ENCODE results near the gene LRP2.
"Not testable (repeated sequence)": the region's sequence is repeated elsewhere in the genome, so short reads cannot be mapped to it uniquely, and the experiment has no call there.

LRP2 gene

DNA sequence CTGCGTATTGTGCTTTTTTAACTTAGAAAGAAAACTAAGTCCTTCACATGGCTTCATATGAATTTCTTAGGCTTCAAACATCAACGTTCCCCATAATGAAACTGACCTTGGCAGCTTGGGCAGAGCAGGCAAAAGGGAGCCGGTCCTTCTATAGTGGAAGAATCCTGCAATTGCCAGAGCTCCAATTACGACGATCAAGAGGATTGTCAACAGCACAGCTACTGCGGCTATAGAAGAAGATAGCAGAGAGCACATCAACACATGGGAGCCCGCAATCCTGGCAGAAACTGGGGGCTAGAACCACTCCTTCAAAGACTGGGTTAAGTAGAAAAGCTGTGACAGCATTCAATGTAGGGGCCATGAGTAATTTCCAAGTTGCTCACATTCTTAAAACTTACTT lies 223.2 kb downstream of the LRP2 start:
- TF ChIP-seq EZH2 (IDR thresholded peaks at IDR 0.05; ENCODE audit: borderline replicate concordance, low read depth, low read length, severe bottlenecking), result no peak
- TF ChIP-seq, protein P1, sequence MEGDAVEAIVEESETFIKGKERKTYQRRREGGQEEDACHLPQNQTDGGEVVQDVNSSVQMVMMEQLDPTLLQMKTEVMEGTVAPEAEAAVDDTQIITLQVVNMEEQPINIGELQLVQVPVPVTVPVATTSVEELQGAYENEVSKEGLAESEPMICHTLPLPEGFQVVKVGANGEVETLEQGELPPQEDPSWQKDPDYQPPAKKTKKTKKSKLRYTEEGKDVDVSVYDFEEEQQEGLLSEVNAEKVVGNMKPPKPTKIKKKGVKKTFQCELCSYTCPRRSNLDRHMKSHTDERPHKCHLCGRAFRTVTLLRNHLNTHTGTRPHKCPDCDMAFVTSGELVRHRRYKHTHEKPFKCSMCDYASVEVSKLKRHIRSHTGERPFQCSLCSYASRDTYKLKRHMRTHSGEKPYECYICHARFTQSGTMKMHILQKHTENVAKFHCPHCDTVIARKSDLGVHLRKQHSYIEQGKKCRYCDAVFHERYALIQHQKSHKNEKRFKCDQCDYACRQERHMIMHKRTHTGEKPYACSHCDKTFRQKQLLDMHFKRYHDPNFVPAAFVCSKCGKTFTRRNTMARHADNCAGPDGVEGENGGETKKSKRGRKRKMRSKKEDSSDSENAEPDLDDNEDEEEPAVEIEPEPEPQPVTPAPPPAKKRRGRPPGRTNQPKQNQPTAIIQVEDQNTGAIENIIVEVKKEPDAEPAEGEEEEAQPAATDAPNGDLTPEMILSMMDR (IDR thresholded peaks at IDR 0.05; ENCODE audit: borderline replicate concordance, extremely low read depth, low read length, poor library complexity, severe bottlenecking), result no peak
- DNase-seq (no peak), ATAC-seq (ENCODE audit: insufficient read depth, low read depth) (no peak)
- Histone ChIP-seq H2AFZ (ENCODE audit: low read depth, low read length) (no peak overlapping the region), H4K20me1 (ENCODE audit: insufficient read depth, low read length) (no peaks in the 10 kb centered on the region), H3K27ac (ENCODE audit: low read length) (no peak overlapping the region), H3K4me1 (ENCODE audit: insufficient read depth, low read length) (no peaks in the 10 kb centered on the region), H3K4me2 (ENCODE audit: insufficient read depth, low read length) (no peak overlapping the region), H3K79me2 (ENCODE audit: insufficient read depth, low read length) (no peaks in the 10 kb centered on the region), H3K36me3 (ENCODE audit: insufficient read depth, low read length) (no peaks in the 10 kb centered on the region), H3K4me3 (ENCODE audit: low read depth in 1 of 2, low read length in 2 of 2) (no peak overlapping the region), H3K27me3 (ENCODE audit: insufficient read depth, low read length, poor library complexity) (peaks cover 11% of the 10 kb centered on the region), H3K9ac (ENCODE audit: low read depth, low read length) (no peak overlapping the region), H3K9me3 (ENCODE audit: insufficient read depth, low read length, severe bottlenecking) (no peaks in the 10 kb centered on the region)

DNA sequence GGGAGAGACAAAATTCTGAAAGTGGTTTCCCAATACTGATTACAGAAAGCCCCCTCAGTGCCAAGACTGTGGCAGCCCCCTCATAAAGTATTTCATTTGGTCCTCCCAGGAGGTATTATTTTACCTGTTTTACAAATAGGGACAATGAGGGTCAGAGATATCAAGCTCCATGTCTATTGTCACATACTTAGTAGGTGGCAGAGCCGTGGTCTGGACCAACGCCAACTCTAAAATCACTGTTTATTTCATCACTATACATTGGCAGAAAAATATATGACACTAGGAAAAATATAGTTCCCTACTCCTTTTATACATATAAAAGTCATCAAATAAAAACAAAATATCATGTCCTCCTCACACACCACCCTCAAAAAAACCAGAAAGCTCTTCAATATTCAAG lies 224.4 kb downstream of the LRP2 start:
- Histone ChIP-seq H4K20me1 (ENCODE audit: insufficient read depth, low read length) (no peaks in the 10 kb centered on the region), H3K9ac (ENCODE audit: low read depth, low read length) (no peak overlapping the region), H3K27ac (ENCODE audit: low read length) (no peak overlapping the region), H3K4me2 (ENCODE audit: insufficient read depth, low read length) (no peak overlapping the region), H2AFZ (ENCODE audit: low read depth, low read length) (no peak overlapping the region), H3K36me3 (ENCODE audit: insufficient read depth, low read length) (no peaks in the 10 kb centered on the region), H3K9me3 (ENCODE audit: insufficient read depth, low read length, severe bottlenecking) (no peaks in the 10 kb centered on the region), H3K27me3 (ENCODE audit: insufficient read depth, low read length, poor library complexity) (peaks cover 11% of the 10 kb centered on the region), H3K4me3 (ENCODE audit: low read depth in 1 of 2, low read length in 2 of 2) (no peak overlapping the region), H3K79me2 (ENCODE audit: insufficient read depth, low read length) (no peaks in the 10 kb centered on the region), H3K4me1 (ENCODE audit: insufficient read depth, low read length) (no peaks in the 10 kb centered on the region)
- no peak for TF ChIP-seq EZH2 (IDR thresholded peaks at IDR 0.05; ENCODE audit: borderline replicate concordance, low read depth, low read length, severe bottlenecking)
- TF ChIP-seq, protein P1 (IDR thresholded peaks at IDR 0.05; ENCODE audit: borderline replicate concordance, extremely low read depth, low read length, poor library complexity, severe bottlenecking), result no peak
- DNase-seq, result no peak
- ATAC-seq (ENCODE audit: insufficient read depth, low read depth), result no peak

GRCh38 chr2:169136885-169137534 lies 225.3 kb downstream of the LRP2 start:
- Histone ChIP-seq H2AFZ (ENCODE audit: low read depth, low read length) (no peak overlapping the region), H3K4me1 (ENCODE audit: insufficient read depth, low read length) (no peaks in the 10 kb centered on the region), H3K36me3 (ENCODE audit: insufficient read depth, low read length) (no peaks in the 10 kb centered on the region), H3K9ac (ENCODE audit: low read depth, low read length) (no peak overlapping the region), H3K27ac (ENCODE audit: low read length) (no peak overlapping the region), H3K9me3 (ENCODE audit: insufficient read depth, low read length, severe bottlenecking) (no peaks in the 10 kb centered on the region), H4K20me1 (ENCODE audit: insufficient read depth, low read length) (no peaks in the 10 kb centered on the region), H3K4me3 (ENCODE audit: low read depth in 1 of 2, low read length in 2 of 2) (no peak overlapping the region), H3K27me3 (ENCODE audit: insufficient read depth, low read length, poor library complexity) (peaks cover 11% of the 10 kb centered on the region), H3K4me2 (ENCODE audit: insufficient read depth, low read length) (no peak overlapping the region), H3K79me2 (ENCODE audit: insufficient read depth, low read length) (no peaks in the 10 kb centered on the region)
- TF ChIP-seq, protein P1 (IDR thresholded peaks at IDR 0.05; ENCODE audit: borderline replicate concordance, extremely low read depth, low read length, poor library complexity, severe bottlenecking), result no peak
- no peak for TF ChIP-seq EZH2 (IDR thresholded peaks at IDR 0.05; ENCODE audit: borderline replicate concordance, low read depth, low read length, severe bottlenecking)
- DNase-seq (no peak), ATAC-seq (ENCODE audit: insufficient read depth, low read depth) (no peak)

GRCh38 chr2:169136428-169136827 lies 225.9 kb downstream of the LRP2 start:
- not testable (repeated sequence) for DNase-seq; H3K79me2 ChIP-seq (ENCODE audit: insufficient read depth, low read length); H3K4me1 ChIP-seq (ENCODE audit: insufficient read depth, low read length); H3K9me3 ChIP-seq (ENCODE audit: insufficient read depth, low read length, severe bottlenecking); H3K4me2 ChIP-seq (ENCODE audit: insufficient read depth, low read length); H2AFZ ChIP-seq (ENCODE audit: low read depth, low read length); H3K9ac ChIP-seq (ENCODE audit: low read depth, low read length); H4K20me1 ChIP-seq (ENCODE audit: insufficient read depth, low read length); H3K27ac ChIP-seq (ENCODE audit: low read length); H3K36me3 ChIP-seq (ENCODE audit: insufficient read depth, low read length); ATAC-seq (ENCODE audit: insufficient read depth, low read depth); H3K4me3 ChIP-seq (ENCODE audit: low read depth in 1 of 2, low read length in 2 of 2)
- H3K27me3 ChIP-seq (ENCODE audit: insufficient read depth, low read length, poor library complexity), result peaks cover 11% of the 10 kb centered on the region

- not testable (repeated sequence) for H3K36me3 ChIP-seq (ENCODE audit: insufficient read depth, low read length); H4K20me1 ChIP-seq (ENCODE audit: insufficient read depth, low read length); H3K4me2 ChIP-seq (ENCODE audit: insufficient read depth, low read length)
Measured at GRCh38 chr2:169134272-169134671, 228.1 kb downstream of the LRP2 start.

More at GRCh38 chr2:169134272-169134671, 228.1 kb downstream of the LRP2 start:
- H2AFZ ChIP-seq (ENCODE audit: low read depth, low read length); ATAC-seq (ENCODE audit: insufficient read depth, low read depth); H3K4me3 ChIP-seq (ENCODE audit: low read depth in 1 of 2, low read length in 2 of 2); H3K4me1 ChIP-seq (ENCODE audit: insufficient read depth, low read length); H3K27ac ChIP-seq (ENCODE audit: low read length); DNase-seq; H3K79me2 ChIP-seq (ENCODE audit: insufficient read depth, low read length); H3K9me3 ChIP-seq (ENCODE audit: insufficient read depth, low read length, severe bottlenecking); H3K9ac ChIP-seq (ENCODE audit: low read depth, low read length): not testable (repeated sequence)
- H3K27me3 ChIP-seq (ENCODE audit: insufficient read depth, low read length, poor library complexity), result peaks cover 16% of the 10 kb centered on the region

Measured in DND-41 (cell line).